Right lobe of liver (tissue), 6 donors: ENCODE results near the gene GLOD5. TPM values are rescaled to one million over a fixed set of nuclear protein-coding genes. Genes with fewer than 3 reads are reported as not detected.

ENCODE experiments used
- ATAC-seq, 4 donors: fragments of 200-7000 bp; cut with Tn5 transposase; one replicate each; pipeline ENCODE4 v1.9.1; 2020; ENCODE audit warnings: mild to moderate bottlenecking in 4 of 4, moderate library complexity in 4 of 4
- DNase-seq, 3 donors: peaks; one replicate each; pipeline ENCODE4 v3.0.0-alpha.2; 2020
- H3K27ac ChIP-seq, 3 donors: fragments of 200-600 bp; one replicate each; pipeline ENCODE4 v1.8.0; 2022
- H3K27me3 ChIP-seq, 2 donors: fragments of 200-600 bp; one replicate each; pipeline ENCODE4 v1.8.0; 2022
- H3K36me3 ChIP-seq, 4 donors: fragments of 200-600 bp; sonication (generic) in 1 of 4; one replicate each; pipeline versions ENCODE4 v1.5.1 to v1.8.0; 2017 to 2022; ENCODE audit warnings: control low read depth in 1 of 4
- H3K4me1 ChIP-seq, 4 donors: fragments of 200-600 bp; sonication (generic) in 1 of 4; one replicate each; pipeline versions ENCODE4 v1.5.1 to v1.8.0; 2017 to 2022; ENCODE audit warnings: control low read depth in 1 of 4
- H3K4me3 ChIP-seq, 3 donors: fragments of 200-600 bp; one replicate each; pipeline ENCODE4 v1.8.0; 2022
- H3K9me3 ChIP-seq, 4 donors: fragments of 200-600 bp; sonication (generic) in 1 of 4; one replicate each; pipeline versions ENCODE4 v1.5.1 to v1.8.0; 2017 to 2022; ENCODE audit warnings: control low read depth in 1 of 4
- CTCF ChIP-seq, 4 donors: fragments of 200-600 bp in 3 of 4; fragments of 450-650 bp in 1 of 4; IDR thresholded peaks; one replicate each; pipeline versions ENCODE4 v1.5.1 to v1.8.0; 2016 to 2022; ENCODE audit warnings: antibody characterized with exemption in 4 of 4, mild to moderate bottlenecking in 2 of 4
- POLR2A ChIP-seq: fragments of 450-650 bp; IDR thresholded peaks from one replicate; pipeline ENCODE4 v1.6.1; 2017; ENCODE audit warnings: antibody characterized with exemption, mild to moderate bottlenecking
- WGBS: methylation state at CpG from one replicate; pipeline ENCODE4 v1.1.6; 2018; ENCODE audit warnings: low coverage, low lambda C conversion rate; ENCODE audit not compliant: insufficient coverage; ENCODE audit errors: missing lambda C conversion rate; 5-methylcytosine and 5-hydroxymethylcytosine counted together
- intact Hi-C, 2 donors: fragments of 100-400 bp; cut with DNase I; formaldehyde crosslinking; loops; one replicate each; pipeline versions ENCODE4 v1.11.2 to v1.14.1; 2022
- total RNA-seq, 6 experiments: library from RNA; depleted of rRNA in 2 of 6; stranded (reverse); fragments of >200 nt in 2 of 6; fragmentation: NEBNext Ultra II Directional in 3 of 6; extraction: Animal tissue kit (Norgen Biotek cat#: 25700) in 3 of 6; gene quantifications; one replicate each; pipeline versions ENCODE4 v1.1.0 to v1.2.4, GENCODE V29; 2016 to 2023
- donor health status: DM: no; HTN: yes; CAD: no.
- donor health status: DM: no; HTN: no; CAD: no.
- donor health status: DM: no; HTN: no; CAD: no.
- donor health status: DM: no; HTN: yes; CAD: no.
- donor health status: DM: no; HTN: yes; CAD: no.

Gene GLOD5
- total RNA-seq, 6 experiments from 2014 or later = 0.98 to 4.1 (median 2.9) TPM

- Histone ChIP-seq H3K27ac (no peak overlapping the region), H3K9me3 (no peaks in the 10 kb centered on the region), H3K4me3 (no peak overlapping the region), H3K4me1 (no peaks in the 10 kb centered on the region), H3K27me3 (no peaks in the 10 kb centered on the region), H3K36me3 (no peaks in the 10 kb centered on the region)
- intact Hi-C loops = no loop called here
- DNase-seq = no peak
- WGBS = 35% methylated on average over 4 of the region's 8 CpGs
- no peak for ATAC-seq
- no peak for TF ChIP-seq CTCF (IDR thresholded peaks at IDR 0.05)
- TF ChIP-seq POLR2A = no peak
Observed at GRCh38 chrX:48747415-48748016, 14.0 kb upstream of the GLOD5 start.

- H3K9me3 ChIP-seq = no peaks in the 10 kb centered on the region
- 63% methylated on average over 5 of the region's 5 CpGs for WGBS
- H3K4me1 ChIP-seq = no peaks in the 10 kb centered on the region
- TF ChIP-seq POLR2A (no peak), CTCF (IDR thresholded peaks at IDR 0.05) (no peak)
- DNase-seq (no peak), ATAC-seq (no peak)
- intact Hi-C loops = no loop called here
- no peak overlapping the region for H3K4me3 ChIP-seq
- no peaks in the 10 kb centered on the region for H3K27me3 ChIP-seq
- H3K27ac ChIP-seq = no peak overlapping the region
- H3K36me3 ChIP-seq = no peaks in the 10 kb centered on the region
Observed at GRCh38 chrX:48749182-48749581, 12.4 kb upstream of the GLOD5 start.

DNA sequence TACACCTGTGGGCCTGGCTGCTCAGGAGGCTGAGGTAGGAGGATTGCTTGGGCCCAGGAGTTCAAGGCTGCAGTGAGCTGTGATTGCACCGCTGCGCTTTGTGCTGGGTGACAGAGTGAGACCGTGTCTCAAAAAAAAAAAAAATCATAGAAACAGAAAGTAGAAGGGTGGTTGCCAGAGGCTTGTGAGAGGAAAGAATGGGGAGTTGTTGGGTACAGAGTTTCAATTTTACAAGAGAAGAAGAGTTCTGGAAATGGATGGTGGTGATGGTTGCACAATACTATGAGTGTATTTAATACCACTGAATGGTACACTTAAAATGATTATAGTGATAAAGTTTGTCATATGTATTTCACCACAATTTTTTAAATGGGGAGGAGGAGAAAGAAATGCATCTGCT, 10.2 kb upstream of the GLOD5 start:
- Histone ChIP-seq H3K27ac (no peak overlapping the region), H3K36me3 (no peaks in the 10 kb centered on the region), H3K4me3 (no peak overlapping the region), H3K9me3 (no peaks in the 10 kb centered on the region), H3K27me3 (no peaks in the 10 kb centered on the region), H3K4me1 (no peaks in the 10 kb centered on the region)
- no peak for DNase-seq
- no peak for ATAC-seq
- WGBS = 65% methylated on average over 3 of the region's 3 CpGs
- TF ChIP-seq CTCF (IDR thresholded peaks at IDR 0.05) (no peak), POLR2A (no peak)
- intact Hi-C loops = no loop called here

- ATAC-seq = peak in 2 of 4 donors; percentile 13 to 29
- Histone ChIP-seq H3K4me1 (no peaks in the 10 kb centered on the region), H3K4me3 (no peak overlapping the region), H3K27ac (no peak overlapping the region), H3K36me3 (no peaks in the 10 kb centered on the region), H3K27me3 (no peaks in the 10 kb centered on the region), H3K9me3 (no peaks in the 10 kb centered on the region)
- TF ChIP-seq CTCF (IDR thresholded peaks at IDR 0.05) (no peak), POLR2A (no peak)
- DNase-seq = no peak
- WGBS = 55% methylated on average over 2 of the region's 7 CpGs
- intact Hi-C loops = no loop called here
Observed at GRCh38 chrX:48752498-48752897, 9.0 kb upstream of the GLOD5 start.
